SK-N-SH treated with all-trans-retinoic acid at 6 μM for 48 hours (cell line): ENCODE data around the gene WDR13.

Experiments used
- ATAC-seq: fragments of 200-7000 bp; cut with Tn5 transposase; 3 replicates; pipeline ENCODE4 v1.9.1; 2020; ENCODE audit warnings: mild to moderate bottlenecking, moderate library complexity
- BACH2 ChIP-seq: fragments of 250-450 bp; sonication (Bioruptor Pico); IDR thresholded peaks from 2 replicates; pipeline ENCODE4 v1.9.0; 2021; ENCODE audit warnings: mild to moderate bottlenecking, borderline replicate concordance
- CREB5 ChIP-seq: fragments of 250-450 bp; sonication (Bioruptor Pico); IDR thresholded peaks from 2 replicates; pipeline ENCODE4 v1.5.1; 2020; ENCODE audit warnings: low read depth, mild to moderate bottlenecking, moderate library complexity
- CSDC2 ChIP-seq: fragments of 250-450 bp; sonication (Bioruptor Pico); IDR thresholded peaks from 2 replicates; pipeline ENCODE4 v1.5.0; 2020; ENCODE audit warnings: mild to moderate bottlenecking, moderate library complexity
- ESRRG ChIP-seq: fragments of 250-450 bp; sonication (Bioruptor Pico); IDR thresholded peaks from 2 replicates; pipeline ENCODE4 v1.6.1; 2021; ENCODE audit warnings: mild to moderate bottlenecking
- GLIS3 ChIP-seq: fragments of 250-450 bp; sonication (Bioruptor Pico); IDR thresholded peaks from 2 replicates; pipeline ENCODE4 v1.5.0; 2020; ENCODE audit warnings: mild to moderate bottlenecking, moderate library complexity
- ISL1 ChIP-seq: fragments of 250-450 bp; sonication (Bioruptor Pico); IDR thresholded peaks from 2 replicates; pipeline ENCODE4 v2.1.2; 2022; ENCODE audit warnings: mild to moderate bottlenecking, moderate library complexity
- OSR1 ChIP-seq: fragments of 250-450 bp; sonication (Bioruptor Pico); IDR thresholded peaks from 2 replicates; pipeline ENCODE4 v1.8.0; 2022; ENCODE audit warnings: moderate library complexity, mild to moderate bottlenecking, inconsistent platforms
- POU6F1 ChIP-seq: fragments of 250-450 bp; sonication (Bioruptor Pico); IDR thresholded peaks from 2 replicates; pipeline ENCODE4 v1.8.0; 2021; ENCODE audit warnings: low read depth, mild to moderate bottlenecking, moderate library complexity, borderline replicate concordance
- PPARA ChIP-seq: fragments of 250-450 bp; sonication (Bioruptor Pico); IDR thresholded peaks from 2 replicates; pipeline ENCODE4 v1.5.0; 2020; ENCODE audit warnings: mild to moderate bottlenecking, borderline replicate concordance
- RARB ChIP-seq: fragments of 250-450 bp; sonication (Bioruptor Pico); IDR thresholded peaks from 2 replicates; pipeline ENCODE4 v1.8.0; 2021; ENCODE audit warnings: mild to moderate bottlenecking, moderate library complexity
- SNAI2 ChIP-seq: fragments of 250-450 bp; sonication (Bioruptor Pico); IDR thresholded peaks from 2 replicates; pipeline ENCODE4 v1.5.0; 2020; ENCODE audit warnings: mild to moderate bottlenecking, moderate library complexity
- TCF4 ChIP-seq: fragments of 250-450 bp; sonication (Bioruptor Pico); IDR thresholded peaks from 2 replicates; pipeline ENCODE4 v1.8.0; 2021; ENCODE audit warnings: mild to moderate bottlenecking, moderate library complexity, borderline replicate concordance
- TOX ChIP-seq: fragments of 250-450 bp; sonication (Bioruptor Pico); IDR thresholded peaks from 2 replicates; pipeline ENCODE4 v1.8.0; 2021; ENCODE audit warnings: mild to moderate bottlenecking, moderate library complexity, borderline replicate concordance
- TSHZ2 ChIP-seq: fragments of 250-450 bp; sonication (Bioruptor Pico); IDR thresholded peaks from 2 replicates; pipeline ENCODE4 v1.5.0; 2020; ENCODE audit warnings: mild to moderate bottlenecking, moderate library complexity
- ZC3H10 ChIP-seq: fragments of 250-450 bp; sonication (Bioruptor Pico); IDR thresholded peaks from 2 replicates; pipeline ENCODE4 v1.5.1; 2021; ENCODE audit warnings: mild to moderate bottlenecking, moderate library complexity
- ZFP3 ChIP-seq: fragments of 250-450 bp; sonication (Bioruptor Pico); IDR thresholded peaks from 2 replicates; pipeline ENCODE4 v1.5.0; 2020; ENCODE audit warnings: mild to moderate bottlenecking, moderate library complexity
- ZFP30 ChIP-seq: fragments of 450-650 bp; formaldehyde crosslinking; IDR thresholded peaks from 2 replicates; pipeline ENCODE4 v1.5.0; 2022; ENCODE audit warnings: mild to moderate bottlenecking, moderate library complexity
- ZNF565 ChIP-seq: fragments of 450-650 bp; formaldehyde crosslinking; conservative IDR thresholded peaks from 2 replicates; pipeline ENCODE4 v1.5.0; 2020; ENCODE audit warnings: low read depth, mild to moderate bottlenecking, moderate library complexity
- ZNF70 ChIP-seq: fragments of 450-650 bp; formaldehyde crosslinking; IDR thresholded peaks from 2 replicates; pipeline ENCODE4 v1.5.0; 2020; ENCODE audit warnings: mild to moderate bottlenecking, moderate library complexity
- TF ChIP-seq, protein P1 (sequence below): fragments of 250-450 bp; sonication (Bioruptor Pico); IDR thresholded peaks from 2 replicates; pipeline ENCODE4 v1.8.0; 2020; ENCODE audit warnings: mild to moderate bottlenecking, moderate library complexity, borderline replicate concordance
- TF ChIP-seq, protein P2 (sequence below): fragments of 250-450 bp; sonication (Bioruptor Pico); IDR thresholded peaks from 2 replicates; pipeline ENCODE4 v1.5.1; 2021; ENCODE audit warnings: mild to moderate bottlenecking, moderate library complexity

Gene WDR13

GRCh38 chrX:48559636-48560035 lies 37.7 kb upstream of the WDR13 start:
- TF ChIP-seq ZC3H10 (CRISPR knock-in tag) = no peak
- TF ChIP-seq CSDC2 (CRISPR knock-in tag) = no peak
- TF ChIP-seq, protein P1, sequence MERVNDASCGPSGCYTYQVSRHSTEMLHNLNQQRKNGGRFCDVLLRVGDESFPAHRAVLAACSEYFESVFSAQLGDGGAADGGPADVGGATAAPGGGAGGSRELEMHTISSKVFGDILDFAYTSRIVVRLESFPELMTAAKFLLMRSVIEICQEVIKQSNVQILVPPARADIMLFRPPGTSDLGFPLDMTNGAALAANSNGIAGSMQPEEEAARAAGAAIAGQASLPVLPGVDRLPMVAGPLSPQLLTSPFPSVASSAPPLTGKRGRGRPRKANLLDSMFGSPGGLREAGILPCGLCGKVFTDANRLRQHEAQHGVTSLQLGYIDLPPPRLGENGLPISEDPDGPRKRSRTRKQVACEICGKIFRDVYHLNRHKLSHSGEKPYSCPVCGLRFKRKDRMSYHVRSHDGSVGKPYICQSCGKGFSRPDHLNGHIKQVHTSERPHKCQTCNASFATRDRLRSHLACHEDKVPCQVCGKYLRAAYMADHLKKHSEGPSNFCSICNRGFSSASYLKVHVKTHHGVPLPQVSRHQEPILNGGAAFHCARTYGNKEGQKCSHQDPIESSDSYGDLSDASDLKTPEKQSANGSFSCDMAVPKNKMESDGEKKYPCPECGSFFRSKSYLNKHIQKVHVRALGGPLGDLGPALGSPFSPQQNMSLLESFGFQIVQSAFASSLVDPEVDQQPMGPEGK = no peak
- TF ChIP-seq TSHZ2 (CRISPR knock-in tag) = no peak
- no peak for TF ChIP-seq ZNF565 (CRISPR knock-in tag)
- TF ChIP-seq GLIS3 (CRISPR knock-in tag) = no peak
- TF ChIP-seq ZFP3 (CRISPR knock-in tag) = no peak
- TF ChIP-seq RARB = no peak
- TF ChIP-seq ESRRG = no peak
- no peak for TF ChIP-seq BACH2 (CRISPR knock-in tag)
- TF ChIP-seq TCF4 = no peak
- TF ChIP-seq CREB5 (CRISPR knock-in tag) = no peak
- TF ChIP-seq POU6F1 (CRISPR knock-in tag) = no peak
- ATAC-seq = no peak

DNA sequence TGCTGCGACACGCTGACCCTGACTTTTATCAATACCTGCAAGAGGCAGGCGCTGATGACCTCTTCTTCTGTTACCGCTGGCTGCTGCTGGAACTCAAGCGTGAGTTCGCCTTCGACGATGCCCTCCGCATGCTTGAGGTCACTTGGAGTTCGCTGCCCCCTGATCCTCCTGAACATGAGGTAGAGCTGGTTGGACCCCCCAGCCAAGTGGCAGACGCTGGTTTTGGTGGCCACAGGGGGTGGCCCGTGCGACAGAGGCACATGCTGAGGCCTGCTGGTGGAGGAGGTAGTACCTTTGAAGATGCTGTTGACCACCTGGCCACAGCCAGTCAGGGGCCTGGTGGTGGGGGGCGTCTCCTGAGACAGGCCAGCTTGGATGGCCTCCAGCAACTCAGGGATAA lies 37.2 kb upstream of the WDR13 start:
- no peak for ATAC-seq
- TF ChIP-seq OSR1 (CRISPR knock-in tag) (no peak), TOX (CRISPR knock-in tag) (no peak), ZFP30 (CRISPR knock-in tag) (no peak), TCF4 (no peak), ZFP3 (CRISPR knock-in tag) (no peak), RARB (no peak), GLIS3 (CRISPR knock-in tag) (no peak), SNAI2 (CRISPR knock-in tag) (no peak), PPARA (CRISPR knock-in tag) (no peak)
- TF ChIP-seq, protein P1 = no peak

DNA sequence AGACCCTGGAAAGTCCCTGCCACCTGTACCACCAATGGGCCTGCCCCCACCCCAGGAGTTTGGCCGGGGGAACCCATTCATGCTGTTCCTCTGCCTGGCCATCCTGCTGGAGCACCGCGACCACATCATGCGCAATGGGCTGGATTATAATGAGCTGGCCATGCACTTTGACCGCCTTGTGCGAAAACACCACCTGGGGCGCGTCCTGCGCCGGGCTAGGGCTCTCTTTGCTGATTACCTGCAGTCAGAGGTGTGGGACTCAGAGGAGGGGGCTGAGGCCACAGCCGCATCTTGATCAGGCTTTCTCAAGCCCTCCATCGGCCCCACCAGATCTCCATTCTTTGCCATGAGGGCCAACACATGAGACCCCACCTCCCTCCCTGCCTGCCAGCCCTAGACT lies 36.6 kb upstream of the WDR13 start:
- TF ChIP-seq POU6F1 (CRISPR knock-in tag) (no peak), SNAI2 (CRISPR knock-in tag) (no peak), ESRRG (no peak), TOX (CRISPR knock-in tag) (no peak), ZNF70 (CRISPR knock-in tag) (no peak), CSDC2 (CRISPR knock-in tag) (no peak), ISL1 (CRISPR knock-in tag) (no peak)
- TF ChIP-seq, protein P2, sequence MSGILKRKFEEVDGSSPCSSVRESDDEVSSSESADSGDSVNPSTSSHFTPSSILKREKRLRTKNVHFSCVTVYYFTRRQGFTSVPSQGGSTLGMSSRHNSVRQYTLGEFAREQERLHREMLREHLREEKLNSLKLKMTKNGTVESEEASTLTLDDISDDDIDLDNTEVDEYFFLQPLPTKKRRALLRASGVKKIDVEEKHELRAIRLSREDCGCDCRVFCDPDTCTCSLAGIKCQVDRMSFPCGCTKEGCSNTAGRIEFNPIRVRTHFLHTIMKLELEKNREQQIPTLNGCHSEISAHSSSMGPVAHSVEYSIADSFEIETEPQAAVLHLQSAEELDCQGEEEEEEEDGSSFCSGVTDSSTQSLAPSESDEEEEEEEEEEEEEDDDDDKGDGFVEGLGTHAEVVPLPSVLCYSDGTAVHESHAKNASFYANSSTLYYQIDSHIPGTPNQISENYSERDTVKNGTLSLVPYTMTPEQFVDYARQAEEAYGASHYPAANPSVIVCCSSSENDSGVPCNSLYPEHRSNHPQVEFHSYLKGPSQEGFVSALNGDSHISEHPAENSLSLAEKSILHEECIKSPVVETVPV (CRISPR knock-in tag) = no peak
- ATAC-seq = no peak
